Body of pancreas (tissue), 4 donors: ENCODE measurements around the gene KCNJ6. TPM values are rescaled to one million over a fixed set of nuclear protein-coding genes. Genes with fewer than 3 reads are reported as not detected.

Source experiments
- ATAC-seq: fragments of 150-250 bp; one replicate; pipeline ENCODE4 v1.9.1; 2016
- DNase-seq, 4 donors: peaks; one replicate each; pipeline ENCODE4 v3.0.0-alpha.2; 2019
- H3K27ac ChIP-seq, 4 donors: fragments of 200-600 bp; sonication (generic); 1 replicate in 3 of 4; 2 replicates in 1 of 4; pipeline versions ENCODE4 v1.5.1 to v1.6.1; 2016 to 2019; ENCODE audit warnings: mild to moderate bottlenecking in 1 of 4, mixed read lengths in 1 of 4, moderate library complexity in 1 of 4
- H3K27me3 ChIP-seq, 2 donors: fragments of 200-600 bp; sonication (generic); one replicate each; pipeline ENCODE4 v1.6.0; 2016; ENCODE audit warnings: mild to moderate bottlenecking in 1 of 2
- H3K36me3 ChIP-seq, 2 donors: fragments of 200-600 bp; sonication (generic); replicated peaks in 1 of 2; 2 replicates each; pipeline ENCODE4 v1.5.1; 2016; ENCODE audit warnings: low read depth in 2 of 2; ENCODE audit not compliant: insufficient read depth in 1 of 2
- H3K4me1 ChIP-seq: fragments of 200-600 bp; sonication (generic); one replicate; pipeline ENCODE4 v1.6.0; 2016
- H3K4me3 ChIP-seq, 2 donors: fragments of 200-600 bp; sonication (generic); 1 replicate in 1 of 2; 2 replicates in 1 of 2; pipeline ENCODE4 v1.5.1; 2016 to 2019
- H3K9me3 ChIP-seq, 3 donors: fragments of 200-600 bp; sonication (generic); 1 replicate in 2 of 3; 2 replicates in 1 of 3; pipeline ENCODE4 v1.5.1; 2016
- CTCF ChIP-seq, 7 experiments: fragments of 450-650 bp in 4 of 7; fragments of 200-600 bp in 3 of 7; sonication (generic) in 3 of 7; IDR thresholded peaks; one replicate each; pipeline ENCODE4 v1.5.1; 2016 to 2019; ENCODE audit warnings: antibody characterized with exemption in 7 of 7
- POLR2A ChIP-seq, 3 donors: fragments of 450-650 bp; IDR thresholded peaks; one replicate each; pipeline ENCODE4 v1.6.1; 2016; ENCODE audit warnings: antibody characterized with exemption in 3 of 3, mild to moderate bottlenecking in 2 of 3
- WGBS, 2 donors: methylation state at CpG; one replicate each; pipeline ENCODE4 v1.1.5; 2017; 5-methylcytosine and 5-hydroxymethylcytosine counted together
- intact Hi-C: fragments of 100-400 bp; cut with DNase I; formaldehyde crosslinking; loops from one replicate; pipeline ENCODE4 v1.15.1; 2023
- total RNA-seq, 2 donors: library from RNA; depleted of rRNA; stranded (reverse); fragments of >200 nt; gene quantifications; one replicate each; pipeline ENCODE4 v1.1.0, GENCODE V29; 2016

Gene KCNJ6
- total RNA-seq, 2 donors from 2014 or later: under 0.01 to 0.78 TPM

- H3K4me1 ChIP-seq: no peaks in the 10 kb centered on the region
- WGBS, 2 donors: 66 to 75% methylated on average over 7 to 8 of the region's 8 CpGs
- DNase-seq (no peak), ATAC-seq (no peak)
- H3K9me3 ChIP-seq: no peaks in the 10 kb centered on the region
- no peaks in the 10 kb centered on the region for H3K27me3 ChIP-seq
- intact Hi-C loops: no loop called here
- no peak overlapping the region for H3K4me3 ChIP-seq
- no peak overlapping the region for H3K27ac ChIP-seq
- no peaks in the 10 kb centered on the region for H3K36me3 ChIP-seq
- TF ChIP-seq CTCF (IDR thresholded peaks at IDR 0.05) (no peak), POLR2A (IDR thresholded peaks at IDR 0.05) (no peak)
Measured at GRCh38 chr21:37622755-37623154, 293.5 kb downstream of the KCNJ6 start.

DNA sequence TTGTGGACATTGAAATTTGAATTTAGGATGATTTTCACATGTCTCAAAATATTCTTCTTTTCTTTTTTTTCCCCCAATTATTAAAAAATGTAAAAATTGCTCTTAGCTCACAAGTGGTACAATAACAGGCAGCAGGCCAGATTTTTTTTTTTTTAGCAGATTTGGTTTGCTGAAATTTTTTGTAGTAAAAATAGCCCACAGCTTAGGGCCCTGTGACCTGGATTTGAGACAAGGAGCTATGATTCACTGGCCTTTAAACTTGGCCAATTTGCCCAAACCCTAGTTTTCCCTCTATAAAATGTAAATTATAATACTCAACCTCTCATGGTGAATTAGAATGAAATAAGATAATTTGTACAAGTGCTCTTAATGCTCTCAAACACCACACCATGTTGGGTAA, 295.9 kb downstream of the KCNJ6 start:
- TF ChIP-seq POLR2A (IDR thresholded peaks at IDR 0.05) (no peak), CTCF (IDR thresholded peaks at IDR 0.05) (no peak)
- H3K27me3 ChIP-seq: no peaks in the 10 kb centered on the region
- no peaks in the 10 kb centered on the region for H3K36me3 ChIP-seq
- no peak for DNase-seq
- intact Hi-C loops: no loop called here
- H3K4me3 ChIP-seq: no peak overlapping the region
- ATAC-seq: no peak
- H3K9me3 ChIP-seq: no peaks in the 10 kb centered on the region
- no peak overlapping the region for H3K27ac ChIP-seq
- H3K4me1 ChIP-seq: no peaks in the 10 kb centered on the region

GRCh38 chr21:37619464-37619974, 296.7 kb downstream of the KCNJ6 start:
- intact Hi-C loops: no loop called here
- Histone ChIP-seq H3K4me3 (no peak overlapping the region), H3K27ac (no peak overlapping the region), H3K4me1 (no peaks in the 10 kb centered on the region), H3K36me3 (no peaks in the 10 kb centered on the region), H3K27me3 (no peaks in the 10 kb centered on the region), H3K9me3 (no peaks in the 10 kb centered on the region)
- ATAC-seq (no peak), DNase-seq (no peak)
- WGBS, 2 donors: 90 to 94% methylated on average over 7 of the region's 7 CpGs
- TF ChIP-seq POLR2A (IDR thresholded peaks at IDR 0.05) (no peak), CTCF (IDR thresholded peaks at IDR 0.05) (no peak)

DNA sequence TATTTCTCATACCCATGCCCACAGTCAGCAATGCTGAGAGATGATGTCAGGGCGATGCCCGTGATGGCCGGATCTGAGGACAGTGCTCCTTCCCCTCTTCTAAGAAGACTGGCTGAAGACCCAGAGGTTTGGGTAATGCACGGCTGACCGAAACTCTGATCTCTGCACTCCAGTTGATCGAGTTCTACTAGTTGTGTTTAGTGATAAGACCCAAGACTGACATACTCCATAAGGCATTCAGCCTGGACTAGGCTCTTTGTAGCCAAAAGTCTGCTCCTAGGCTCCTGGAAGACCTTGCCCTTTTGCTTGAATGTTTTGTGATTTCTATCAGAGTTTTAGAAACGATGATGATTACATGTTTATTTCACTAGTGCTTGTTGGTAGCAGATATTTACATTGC, 298.2 kb downstream of the KCNJ6 start:
- Histone ChIP-seq H3K4me3 (no peak overlapping the region), H3K9me3 (no peaks in the 10 kb centered on the region), H3K27ac (no peak overlapping the region), H3K27me3 (no peaks in the 10 kb centered on the region), H3K36me3 (no peaks in the 10 kb centered on the region), H3K4me1 (no peaks in the 10 kb centered on the region)
- no peak for TF ChIP-seq POLR2A (IDR thresholded peaks at IDR 0.05)
- no peak for TF ChIP-seq CTCF (IDR thresholded peaks at IDR 0.05)
- 80 to 81% methylated on average over 7 of the region's 7 CpGs for WGBS, 2 donors
- no peak for DNase-seq
- intact Hi-C loops: no loop called here
- no peak for ATAC-seq

- TF ChIP-seq CTCF (IDR thresholded peaks at IDR 0.05) (no peak), POLR2A (IDR thresholded peaks at IDR 0.05) (no peak)
- H3K27me3 ChIP-seq: no peaks in the 10 kb centered on the region
- no peaks in the 10 kb centered on the region for H3K4me1 ChIP-seq
- intact Hi-C loops: no loop called here
- no peak overlapping the region for H3K27ac ChIP-seq
- no peaks in the 10 kb centered on the region for H3K9me3 ChIP-seq
- ATAC-seq (no peak), DNase-seq (no peak)
- H3K36me3 ChIP-seq: no peaks in the 10 kb centered on the region
- no peak overlapping the region for H3K4me3 ChIP-seq
- 85 to 92% methylated on average over 4 to 6 of the region's 6 CpGs for WGBS, 2 donors
Measured at GRCh38 chr21:37615962-37616361, 300.3 kb downstream of the KCNJ6 start.
